ENCODE measurements around the gene ZBTB21. TPM values are rescaled to one million over a fixed set of nuclear protein-coding genes. Genes with fewer than 3 reads are reported as not detected.
"Not testable (repeated sequence)": the region's sequence is repeated elsewhere in the genome, so short reads cannot be mapped to it uniquely, and the experiment has no call there.

ZBTB21 gene
- total RNA-seq, 1 donor from 2014 or later: 6.6 TPM

DNA sequence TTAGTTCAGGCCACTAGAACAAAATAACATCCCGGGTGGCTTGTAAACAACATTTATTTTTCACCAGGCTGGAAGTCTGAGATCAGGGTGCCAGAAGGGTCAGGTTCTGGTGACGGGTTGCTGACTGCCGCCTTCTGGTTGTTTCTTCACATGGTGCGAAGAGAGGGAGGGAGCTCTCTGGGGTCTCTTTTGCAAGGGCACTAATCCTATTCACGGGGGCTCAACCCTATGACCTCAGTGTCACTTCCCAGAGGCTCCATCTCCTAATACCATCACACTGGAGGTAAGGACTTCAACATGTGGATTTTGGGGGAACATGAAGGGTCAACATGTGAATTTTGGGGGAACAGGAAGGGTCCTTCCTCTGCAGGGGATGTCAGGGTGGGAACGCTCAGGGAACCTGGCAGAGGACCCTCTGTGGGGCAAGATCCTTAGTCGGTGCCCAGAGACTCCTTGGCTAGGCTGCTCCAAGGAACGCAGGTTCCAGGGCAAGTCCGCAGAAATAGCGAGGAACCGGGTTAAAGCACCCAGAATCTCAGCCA lies 47.7 kb downstream of the ZBTB21 start:
- Histone ChIP-seq H3K36me3 (ENCODE audit: control insufficient read depth, insufficient read depth, low read length) (no peaks in the 10 kb centered on the region), H3K4me3 (ENCODE audit: low read depth, low read length) (no peak overlapping the region), H3K27me3 (ENCODE audit: control insufficient read depth, insufficient read depth, low read length) (peaks cover 5% of the 10 kb centered on the region)
- TF ChIP-seq, protein P1, sequence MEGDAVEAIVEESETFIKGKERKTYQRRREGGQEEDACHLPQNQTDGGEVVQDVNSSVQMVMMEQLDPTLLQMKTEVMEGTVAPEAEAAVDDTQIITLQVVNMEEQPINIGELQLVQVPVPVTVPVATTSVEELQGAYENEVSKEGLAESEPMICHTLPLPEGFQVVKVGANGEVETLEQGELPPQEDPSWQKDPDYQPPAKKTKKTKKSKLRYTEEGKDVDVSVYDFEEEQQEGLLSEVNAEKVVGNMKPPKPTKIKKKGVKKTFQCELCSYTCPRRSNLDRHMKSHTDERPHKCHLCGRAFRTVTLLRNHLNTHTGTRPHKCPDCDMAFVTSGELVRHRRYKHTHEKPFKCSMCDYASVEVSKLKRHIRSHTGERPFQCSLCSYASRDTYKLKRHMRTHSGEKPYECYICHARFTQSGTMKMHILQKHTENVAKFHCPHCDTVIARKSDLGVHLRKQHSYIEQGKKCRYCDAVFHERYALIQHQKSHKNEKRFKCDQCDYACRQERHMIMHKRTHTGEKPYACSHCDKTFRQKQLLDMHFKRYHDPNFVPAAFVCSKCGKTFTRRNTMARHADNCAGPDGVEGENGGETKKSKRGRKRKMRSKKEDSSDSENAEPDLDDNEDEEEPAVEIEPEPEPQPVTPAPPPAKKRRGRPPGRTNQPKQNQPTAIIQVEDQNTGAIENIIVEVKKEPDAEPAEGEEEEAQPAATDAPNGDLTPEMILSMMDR (IDR thresholded peaks at IDR 0.05; ENCODE audit: insufficient read depth, low read length, severe bottlenecking): no peak
- DNase-seq (ENCODE audit: low read depth) (no peak), FAIRE-seq (no peak)

DNA sequence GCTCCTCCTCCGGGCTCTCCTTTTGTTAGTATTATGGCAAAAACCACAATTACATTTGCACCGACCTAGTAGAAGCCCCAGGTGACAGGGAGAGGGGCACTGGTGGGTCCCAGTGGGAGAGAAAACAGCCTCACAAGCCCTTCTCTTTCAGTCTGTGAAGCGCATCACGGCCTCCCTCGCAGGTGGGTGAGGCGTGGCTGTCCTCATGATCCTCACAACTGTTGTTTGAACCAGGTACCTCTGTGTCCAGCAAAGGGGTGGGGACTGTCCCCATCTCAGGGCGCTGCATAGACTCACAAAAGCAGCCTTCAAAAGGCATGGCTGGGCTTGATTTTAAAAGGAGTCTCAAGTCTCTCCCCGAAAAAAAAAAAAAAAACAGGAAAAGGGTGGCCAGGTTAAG lies 48.4 kb downstream of the ZBTB21 start:
- FAIRE-seq (no peak), DNase-seq (ENCODE audit: low read depth) (no peak)
- TF ChIP-seq, protein P1 (IDR thresholded peaks at IDR 0.05; ENCODE audit: insufficient read depth, low read length, severe bottlenecking): no peak
- H3K4me3 ChIP-seq (ENCODE audit: low read depth, low read length): no peak overlapping the region
- no peaks in the 10 kb centered on the region for H3K36me3 ChIP-seq (ENCODE audit: control insufficient read depth, insufficient read depth, low read length)
- peaks cover 5% of the 10 kb centered on the region for H3K27me3 ChIP-seq (ENCODE audit: control insufficient read depth, insufficient read depth, low read length)

GRCh38 chr21:41961282-41961701 lies 48.9 kb downstream of the ZBTB21 start:
- Histone ChIP-seq H3K4me3 (ENCODE audit: low read depth, low read length) (no peak overlapping the region), H3K36me3 (ENCODE audit: control insufficient read depth, insufficient read depth, low read length) (no peaks in the 10 kb centered on the region), H3K27me3 (ENCODE audit: control insufficient read depth, insufficient read depth, low read length) (peaks cover 5% of the 10 kb centered on the region)
- no peak for DNase-seq (ENCODE audit: low read depth)
- FAIRE-seq: no peak
- TF ChIP-seq, protein P1 (IDR thresholded peaks at IDR 0.05; ENCODE audit: insufficient read depth, low read length, severe bottlenecking): no peak

GRCh38 chr21:41960386-41960785 lies 49.8 kb downstream of the ZBTB21 start:
- H3K27me3 ChIP-seq (ENCODE audit: control insufficient read depth, insufficient read depth, low read length): peaks cover 5% of the 10 kb centered on the region
- DNase-seq (ENCODE audit: low read depth): no peak
- TF ChIP-seq, protein P1 (IDR thresholded peaks at IDR 0.05; ENCODE audit: insufficient read depth, low read length, severe bottlenecking): no peak
- FAIRE-seq: no peak
- H3K36me3 ChIP-seq (ENCODE audit: control insufficient read depth, insufficient read depth, low read length): no peaks in the 10 kb centered on the region
- no peak overlapping the region for H3K4me3 ChIP-seq (ENCODE audit: low read depth, low read length)

DNA sequence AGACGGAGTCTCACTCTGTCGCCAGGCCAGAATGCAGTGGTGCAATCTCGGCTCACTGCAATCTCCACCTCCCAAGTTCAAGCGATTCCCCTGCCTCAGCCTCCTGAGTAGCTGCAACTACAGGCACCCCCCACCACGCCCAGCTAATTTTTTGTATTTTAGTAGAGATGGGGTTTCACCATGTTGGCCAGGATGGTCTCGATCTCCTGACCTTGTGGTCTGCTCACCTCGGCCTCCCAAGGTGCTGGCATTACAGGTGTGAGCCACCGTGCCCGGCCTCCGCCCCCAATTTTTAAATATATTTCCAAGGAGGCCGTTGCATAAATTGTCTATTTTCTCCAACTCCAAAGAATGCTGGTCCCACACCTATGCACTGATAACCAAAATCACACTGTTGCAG lies 50.5 kb downstream of the ZBTB21 start:
- not testable (repeated sequence) for H3K27me3 ChIP-seq (ENCODE audit: control insufficient read depth, insufficient read depth, low read length); DNase-seq (ENCODE audit: low read depth); FAIRE-seq; H3K36me3 ChIP-seq (ENCODE audit: control insufficient read depth, insufficient read depth, low read length); H3K4me3 ChIP-seq (ENCODE audit: low read depth, low read length)

- Histone ChIP-seq H3K27me3 (ENCODE audit: control insufficient read depth, insufficient read depth, low read length) (peaks cover 2% of the 10 kb centered on the region), H3K36me3 (ENCODE audit: control insufficient read depth, insufficient read depth, low read length) (no peaks in the 10 kb centered on the region), H3K4me3 (ENCODE audit: low read depth, low read length) (no peak overlapping the region)
- FAIRE-seq: no peak
- TF ChIP-seq, protein P1 (IDR thresholded peaks at IDR 0.05; ENCODE audit: insufficient read depth, low read length, severe bottlenecking): no peak
- DNase-seq (ENCODE audit: low read depth): peak; percentile 60
Measured at GRCh38 chr21:41958886-41959563, 51.1 kb downstream of the ZBTB21 start.

All from bronchial epithelial cell (primary cell).